GM23248 (cell line): ENCODE results near the gene AP3S2. TPM values are rescaled to one million over a fixed set of nuclear protein-coding genes. Genes with fewer than 3 reads are reported as not detected.

Source experiments
- DNase-seq: peaks from one replicate; pipeline ENCODE4 v3.0.0-alpha.2; 2015
- H2AFZ ChIP-seq: fragments of 200-600 bp; sonication (generic); 2 replicates; pipeline ENCODE4 v1.6.1; 2016; ENCODE audit warnings: antibody characterized with exemption
- H3F3A ChIP-seq: fragments of 200-600 bp; sonication (generic); 2 replicates; pipeline ENCODE4 v1.6.1; 2016; ENCODE audit warnings: mild to moderate bottlenecking, antibody characterized with exemption, mixed run types; ENCODE audit not compliant: insufficient read depth
- H3K27ac ChIP-seq: fragments of 200-600 bp; sonication (generic); 2 replicates; pipeline ENCODE4 v1.5.1; 2016; ENCODE audit warnings: mild to moderate bottlenecking
- H3K27me3 ChIP-seq: fragments of 200-600 bp; sonication (generic); replicated peaks from 2 replicates; pipeline ENCODE4 v1.6.1; 2016; ENCODE audit warnings: mild to moderate bottlenecking; ENCODE audit not compliant: insufficient read depth
- H3K36me3 ChIP-seq: fragments of 200-600 bp; sonication (generic); 2 replicates; pipeline ENCODE4 v1.6.1; 2016; ENCODE audit warnings: low read depth, mild to moderate bottlenecking
- H3K4me1 ChIP-seq: fragments of 200-600 bp; sonication (generic); 2 replicates; pipeline ENCODE4 v1.6.1; 2016; ENCODE audit warnings: mild to moderate bottlenecking; ENCODE audit not compliant: insufficient read depth
- H3K4me2 ChIP-seq: fragments of 200-600 bp; sonication (generic); one replicate; pipeline ENCODE4 v1.6.1; 2016; ENCODE audit warnings: mild to moderate bottlenecking; ENCODE audit not compliant: unreplicated experiment
- H3K4me3 ChIP-seq: fragments of 200-600 bp; sonication (generic); 2 replicates; pipeline ENCODE4 v1.5.1; 2016; ENCODE audit warnings: mild to moderate bottlenecking
- H3K79me2 ChIP-seq: fragments of 200-600 bp; sonication (generic); 2 replicates; pipeline ENCODE4 v1.6.1; 2016; ENCODE audit warnings: mild to moderate bottlenecking; ENCODE audit not compliant: insufficient read depth
- H3K9ac ChIP-seq: fragments of 200-600 bp; sonication (generic); 2 replicates; pipeline ENCODE4 v1.6.1; 2016; ENCODE audit warnings: mild to moderate bottlenecking
- H3K9me2 ChIP-seq: fragments of 200-600 bp; sonication (generic); 2 replicates; pipeline ENCODE4 v1.6.1; 2016; ENCODE audit warnings: mixed run types, mild to moderate bottlenecking, moderate library complexity; ENCODE audit not compliant: insufficient read depth
- H3K9me3 ChIP-seq: fragments of 200-600 bp; sonication (generic); one replicate; pipeline ENCODE4 v1.6.1; 2017; ENCODE audit warnings: low read depth
- H4K20me1 ChIP-seq: fragments of 200-600 bp; sonication (generic); 2 replicates; pipeline ENCODE4 v1.6.0; 2016; ENCODE audit not compliant: insufficient read depth
- EZH2 ChIP-seq: fragments of 200-600 bp; sonication (generic); IDR thresholded peaks from 2 replicates; pipeline ENCODE4 v1.6.1; 2018; ENCODE audit warnings: antibody characterized with exemption, mild to moderate bottlenecking; ENCODE audit not compliant: insufficient read depth, poor library complexity, severe bottlenecking
- EZH2phosphoT487 ChIP-seq: fragments of 200-600 bp; sonication (generic); IDR thresholded peaks from 2 replicates; pipeline ENCODE4 v1.6.1; 2018; ENCODE audit warnings: antibody characterized with exemption, moderate library complexity, mild to moderate bottlenecking, low read depth; ENCODE audit not compliant: insufficient read depth
- WGBS, 2 experiments: methylation state at CpG; one replicate each; pipeline ENCODE4 v1.1.6; 2015 to 2017; ENCODE audit warnings: low lambda C conversion rate in 2 of 2, low coverage in 1 of 2; ENCODE audit errors: missing lambda C conversion rate in 2 of 2; 5-methylcytosine and 5-hydroxymethylcytosine counted together
- in situ Hi-C: fragments of 300-500 bp; cut with MboI; formaldehyde crosslinking; loops from 2 replicates; pipeline ENCODE4 v1.15.0; 2020
- polyA plus RNA-seq: library from polyadenylated mRNA; unstranded; fragments of >200 nt; fragmentation: Nextera tagmentation; extraction: Ambion mirVana; gene quantifications from 2 replicates; pipeline ENCODE4 v1.2.1, GENCODE V29; 2016
- total RNA-seq: library from RNA; depleted of rRNA; stranded (reverse); fragments of >200 nt; shearing (Covaris generic); gene quantifications from 2 replicates; pipeline ENCODE4 v1.2.3, GENCODE V29; 2014

AP3S2 gene
- total and polyA plus RNA-seq, 2 experiments from 2014 or later: 27.0 to 85.0 TPM

DNA sequence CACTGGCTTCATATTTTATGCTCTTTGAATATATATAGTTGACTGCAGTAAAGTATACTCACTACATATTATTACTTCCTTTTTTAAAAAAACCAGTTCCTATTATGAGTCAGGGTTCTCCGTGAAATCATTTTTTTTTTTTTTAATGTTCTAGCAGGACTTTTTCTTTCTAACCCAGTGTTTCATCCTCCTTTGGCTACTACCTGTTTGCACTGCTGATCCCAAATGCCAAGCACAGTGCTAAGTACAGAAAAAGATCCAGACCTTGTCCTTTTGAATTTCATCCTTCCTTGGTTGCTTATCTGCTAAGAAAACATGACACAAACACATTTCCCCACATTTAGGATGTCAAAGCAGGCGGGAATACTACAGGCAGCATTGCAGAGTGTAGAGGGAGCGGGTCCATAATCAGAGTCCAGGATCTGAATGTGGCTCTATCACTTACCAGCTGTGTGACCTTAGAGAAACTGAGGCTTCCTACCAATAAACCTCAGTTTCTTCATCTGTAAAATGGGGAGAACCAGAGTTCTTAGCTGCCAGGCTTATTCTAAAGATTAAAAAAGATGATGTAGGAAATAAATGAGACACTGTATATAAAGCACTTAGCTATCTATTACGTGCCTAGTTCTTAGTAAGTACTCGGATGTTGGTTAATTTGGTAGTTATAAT, 42.0 kb downstream of the AP3S2 start:
- no peak for TF ChIP-seq EZH2
- TF ChIP-seq EZH2phosphoT487: no peak
- H3F3A ChIP-seq: peaks cover 50% of the 10 kb centered on the region
- no peaks in the 10 kb centered on the region for H3K9me2 ChIP-seq
- in situ Hi-C loops: no loop called here
- H3K79me2 ChIP-seq: peaks cover 24% of the 10 kb centered on the region
- H4K20me1 ChIP-seq: no peaks in the 10 kb centered on the region
- no peak overlapping the region for H3K27ac ChIP-seq
- no peak for DNase-seq
- H3K4me2 ChIP-seq: no peak overlapping the region
- H3K27me3 ChIP-seq: no peaks in the 10 kb centered on the region
- WGBS, 2 experiments: 92 to 94% methylated on average over 5 of the region's 5 CpGs
- peaks cover 7% of the 10 kb centered on the region; the same call in 1 of the 2 replicates for H3K36me3 ChIP-seq
- no peak overlapping the region for H2AFZ ChIP-seq
- H3K4me3 ChIP-seq: no peak overlapping the region
- no peak overlapping the region for H3K9ac ChIP-seq
- no peaks in the 10 kb centered on the region for H3K9me3 ChIP-seq
- peaks cover 35% of the 10 kb centered on the region for H3K4me1 ChIP-seq

DNA sequence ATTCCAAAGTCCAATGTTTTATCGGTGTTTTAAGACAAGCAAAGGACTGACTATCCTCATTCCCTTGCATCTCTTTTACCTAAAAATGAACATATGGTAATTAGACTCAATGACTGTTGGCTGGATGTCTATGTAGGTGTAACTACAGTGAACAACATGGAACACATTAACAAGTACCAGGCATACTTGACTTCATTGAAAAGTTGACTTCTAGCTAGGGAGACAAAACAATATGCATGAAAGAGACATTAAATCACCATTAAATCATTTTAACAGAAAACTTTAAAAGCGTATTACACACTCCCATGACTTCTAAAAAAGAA, 44.9 kb downstream of the AP3S2 start:
- peak overlapping the region; percentile 77 for H3K4me2 ChIP-seq
- DNase-seq: no peak
- 26 to 33% methylated on average over 2 of the region's 2 CpGs for WGBS, 2 experiments
- peaks cover 25% of the 10 kb centered on the region for H3K79me2 ChIP-seq
- peaks cover 60% of the 10 kb centered on the region for H3K4me1 ChIP-seq
- peak overlapping the region; percentile 63 for H3K9ac ChIP-seq
- peak overlapping the region; percentile 45; the same call in 1 of the 2 replicates for H2AFZ ChIP-seq
- H3K9me3 ChIP-seq: no peaks in the 10 kb centered on the region
- H3K4me3 ChIP-seq: peak overlapping the region; percentile 53
- in situ Hi-C loops: no loop called here
- TF ChIP-seq EZH2 (no peak), EZH2phosphoT487 (no peak)
- no peaks in the 10 kb centered on the region for H4K20me1 ChIP-seq
- no peaks in the 10 kb centered on the region for H3K9me2 ChIP-seq
- H3K36me3 ChIP-seq: peaks cover 7% of the 10 kb centered on the region; the same call in 1 of the 2 replicates
- H3K27ac ChIP-seq: peak overlapping the region; percentile 98
- no peaks in the 10 kb centered on the region for H3K27me3 ChIP-seq
- peaks cover 79% of the 10 kb centered on the region for H3F3A ChIP-seq

DNA sequence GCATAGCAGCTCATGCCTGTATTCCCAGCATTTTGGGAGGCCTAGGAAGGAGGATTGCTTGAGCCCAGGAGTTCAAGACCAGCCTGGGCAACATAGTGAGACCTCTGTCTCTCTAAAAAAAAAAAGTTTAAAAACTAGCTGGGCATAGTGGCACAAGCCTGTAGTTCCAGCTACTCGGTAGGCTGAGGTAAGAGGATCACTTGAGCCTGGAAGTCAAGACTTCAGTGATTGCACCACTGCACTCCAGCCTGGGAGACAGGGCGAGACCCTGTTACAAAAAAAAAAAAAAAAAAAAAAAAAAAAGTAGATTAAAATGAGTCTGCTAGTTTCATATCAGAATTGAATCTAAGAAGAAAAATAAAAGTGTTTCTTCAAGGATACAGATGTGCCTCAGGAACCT, 46.7 kb downstream of the AP3S2 start:
- Histone ChIP-seq H3K9me2 (no peaks in the 10 kb centered on the region), H3K79me2 (peaks cover 32% of the 10 kb centered on the region), H4K20me1 (no peaks in the 10 kb centered on the region), H2AFZ (no peak overlapping the region), H3K4me1 (peaks cover 61% of the 10 kb centered on the region), H3K9ac (peak overlapping the region; percentile 63; the same call in 1 of the 2 replicates), H3K9me3 (no peaks in the 10 kb centered on the region), H3K4me3 (no peak overlapping the region), H3K36me3 (peaks cover 4% of the 10 kb centered on the region; the same call in 1 of the 2 replicates), H3K4me2 (peak overlapping the region; percentile 7), H3F3A (peaks cover 75% of the 10 kb centered on the region), H3K27me3 (no peaks in the 10 kb centered on the region), H3K27ac (peak overlapping the region; percentile 98)
- WGBS, 2 experiments: 94 to 100% methylated on average over 2 of the region's 2 CpGs
- TF ChIP-seq EZH2 (no peak), EZH2phosphoT487 (no peak)
- no peak for DNase-seq
- in situ Hi-C loops: no loop called here

DNA sequence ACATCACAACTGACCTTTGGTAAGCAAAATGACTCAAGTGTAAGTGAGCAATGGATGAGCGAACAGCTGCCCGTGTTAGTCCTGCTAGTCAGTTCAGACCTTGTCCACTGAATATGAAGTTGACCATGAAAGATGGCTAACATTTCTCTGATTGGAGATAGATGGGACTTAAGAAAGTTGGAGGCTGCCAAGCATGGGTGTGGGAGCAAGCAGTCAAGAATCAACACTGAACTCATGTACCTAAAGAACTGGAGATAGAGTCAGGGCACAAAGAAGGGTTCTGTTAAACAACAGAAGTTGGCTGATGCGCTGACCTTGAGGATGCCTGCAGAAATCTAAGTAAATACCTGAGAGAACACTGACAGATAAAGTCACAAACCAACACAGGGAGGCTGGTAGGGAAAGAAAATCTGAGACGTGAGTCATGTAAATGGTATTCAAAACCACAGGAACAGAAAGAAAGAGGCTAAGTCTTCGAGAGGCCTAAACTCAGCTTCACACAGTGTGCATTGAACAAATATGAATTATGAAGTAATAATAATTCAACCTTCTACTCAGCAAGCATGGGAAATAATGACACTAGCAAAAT, 48.4 kb downstream of the AP3S2 start:
- Histone ChIP-seq H2AFZ (no peak overlapping the region), H3K27ac (peak overlapping the region; percentile 98), H4K20me1 (no peaks in the 10 kb centered on the region), H3K9me2 (no peaks in the 10 kb centered on the region), H3K27me3 (no peaks in the 10 kb centered on the region), H3K9me3 (no peaks in the 10 kb centered on the region), H3K9ac (peak overlapping the region; percentile 75), H3K4me2 (peak overlapping the region; percentile 71), H3K4me1 (peaks cover 66% of the 10 kb centered on the region), H3K4me3 (peak overlapping the region; percentile 37; the same call in 1 of the 2 replicates), H3K36me3 (no peaks in the 10 kb centered on the region), H3K79me2 (peaks cover 36% of the 10 kb centered on the region), H3F3A (peaks cover 65% of the 10 kb centered on the region)
- peak; percentile 88 for DNase-seq
- in situ Hi-C loops: no loop called here
- TF ChIP-seq EZH2 (no peak), EZH2phosphoT487 (no peak)
- WGBS, 2 experiments: 18 to 20% methylated on average over 5 of the region's 5 CpGs

DNA sequence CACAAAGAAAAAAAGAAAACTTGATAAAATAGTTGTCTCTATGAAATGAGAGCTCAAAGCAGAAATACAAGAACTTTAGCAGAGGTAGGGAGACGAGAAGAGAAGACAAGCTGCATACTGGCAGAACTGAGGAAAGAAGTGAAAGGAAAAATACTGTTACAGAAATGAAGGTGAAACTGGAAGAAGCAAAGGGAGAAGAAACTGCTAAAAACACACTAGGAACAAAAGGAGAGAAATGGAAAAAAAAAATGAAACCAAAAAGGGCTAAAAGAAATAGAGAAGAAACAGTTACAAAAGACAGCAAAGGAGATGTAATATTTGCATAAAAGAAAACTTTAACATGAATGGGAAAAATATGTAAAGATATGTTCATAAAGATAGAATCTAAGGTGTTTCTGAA, 51.8 kb downstream of the AP3S2 start:
- Histone ChIP-seq H3K4me1 (peaks cover 50% of the 10 kb centered on the region), H3K9me2 (no peaks in the 10 kb centered on the region), H4K20me1 (no peaks in the 10 kb centered on the region), H2AFZ (no peak overlapping the region), H3K9ac (no peak overlapping the region), H3K27me3 (no peaks in the 10 kb centered on the region), H3K36me3 (no peaks in the 10 kb centered on the region; the same call in 1 of the 2 replicates), H3K4me3 (no peak overlapping the region), H3F3A (peaks cover 53% of the 10 kb centered on the region), H3K79me2 (peaks cover 51% of the 10 kb centered on the region), H3K4me2 (no peak overlapping the region), H3K27ac (no peak overlapping the region), H3K9me3 (no peaks in the 10 kb centered on the region)
- DNase-seq: no peak
- TF ChIP-seq EZH2 (no peak), EZH2phosphoT487 (no peak)
- in situ Hi-C loops: no loop called here
- WGBS, 2 experiments: 81 to 95% methylated on average over 1 of the region's 1 CpG
